Measurements from ENCODE around the gene PHYH.
"Not testable (repeated sequence)": the region's sequence is repeated elsewhere in the genome, so short reads cannot be mapped to it uniquely, and the experiment has no call there.

Gene PHYH

GRCh38 chr10:13299437-13300287 is at the start of gene PHYH:
Gene PHYH, minus strand, starts transcription at chr10:13300064. Its CDS starts 22 bp downstream, at chr10:13300042.
- peak; percentile 94 for DNase-seq

- DNase-seq, result peak; percentile 93
These were observed 48.6 kb upstream of the PHYH start, which contains the start of gene SEPHS1 for GRCh38 chr10:13348216-13349017. Gene SEPHS1, minus strand, starts transcription at chr10:13348293. Its CDS starts 3,343 bp downstream, at chr10:13344950.

GRCh38 chr10:13347500-13348156 is 47.8 kb upstream of the PHYH start:
- peak; percentile 93 for DNase-seq

GRCh38 chr10:13347043-13347499 is 47.2 kb upstream of the PHYH start:
- no peak for DNase-seq

- no peak for DNase-seq
These were observed 46.6 kb upstream of the PHYH start for GRCh38 chr10:13346283-13347042.

GRCh38 chr10:13340626-13341376 is 40.9 kb upstream of the PHYH start:
- DNase-seq, result peak; percentile 66

- DNase-seq, result no peak
These were observed 40.2 kb upstream of the PHYH start for GRCh38 chr10:13340068-13340467.

GRCh38 chr10:13338390-13339110 is 38.7 kb upstream of the PHYH start:
- DNase-seq, result no peak

- no peak for DNase-seq
These were observed 37.9 kb upstream of the PHYH start for GRCh38 chr10:13337827-13338196.

- DNase-seq, result no peak
These were observed 37.4 kb upstream of the PHYH start for GRCh38 chr10:13337128-13337826.

- DNase-seq, result no peak
These were observed 36.0 kb upstream of the PHYH start for GRCh38 chr10:13335881-13336280.

- no peak for DNase-seq
These were observed 34.7 kb upstream of the PHYH start for GRCh38 chr10:13334556-13334955.

GRCh38 chr10:13331646-13332045 is 31.8 kb upstream of the PHYH start:
- no peak for DNase-seq

GRCh38 chr10:13330980-13331379 is 31.1 kb upstream of the PHYH start:
- not testable (repeated sequence) for DNase-seq

- DNase-seq, result no peak
These were observed 29.7 kb upstream of the PHYH start for GRCh38 chr10:13329565-13329964.

GRCh38 chr10:13328613-13329012 is 28.7 kb upstream of the PHYH start:
- DNase-seq, result no peak

GRCh38 chr10:13328126-13328525 is 28.3 kb upstream of the PHYH start:
- DNase-seq, result no peak

GRCh38 chr10:13327534-13327933 is 27.7 kb upstream of the PHYH start:
- DNase-seq, result no peak

- DNase-seq, result no peak
These were observed 22.8 kb upstream of the PHYH start for GRCh38 chr10:13322615-13323148.

GRCh38 chr10:13321576-13321975 is 21.7 kb upstream of the PHYH start:
- DNase-seq, result no peak
